ENCODE results near the gene SYNE2.

GRCh38 chr14:64232944-64233343 lies 380.1 kb downstream of the SYNE2 start:
- TF ChIP-seq, protein P1, sequence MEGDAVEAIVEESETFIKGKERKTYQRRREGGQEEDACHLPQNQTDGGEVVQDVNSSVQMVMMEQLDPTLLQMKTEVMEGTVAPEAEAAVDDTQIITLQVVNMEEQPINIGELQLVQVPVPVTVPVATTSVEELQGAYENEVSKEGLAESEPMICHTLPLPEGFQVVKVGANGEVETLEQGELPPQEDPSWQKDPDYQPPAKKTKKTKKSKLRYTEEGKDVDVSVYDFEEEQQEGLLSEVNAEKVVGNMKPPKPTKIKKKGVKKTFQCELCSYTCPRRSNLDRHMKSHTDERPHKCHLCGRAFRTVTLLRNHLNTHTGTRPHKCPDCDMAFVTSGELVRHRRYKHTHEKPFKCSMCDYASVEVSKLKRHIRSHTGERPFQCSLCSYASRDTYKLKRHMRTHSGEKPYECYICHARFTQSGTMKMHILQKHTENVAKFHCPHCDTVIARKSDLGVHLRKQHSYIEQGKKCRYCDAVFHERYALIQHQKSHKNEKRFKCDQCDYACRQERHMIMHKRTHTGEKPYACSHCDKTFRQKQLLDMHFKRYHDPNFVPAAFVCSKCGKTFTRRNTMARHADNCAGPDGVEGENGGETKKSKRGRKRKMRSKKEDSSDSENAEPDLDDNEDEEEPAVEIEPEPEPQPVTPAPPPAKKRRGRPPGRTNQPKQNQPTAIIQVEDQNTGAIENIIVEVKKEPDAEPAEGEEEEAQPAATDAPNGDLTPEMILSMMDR (IDR thresholded peaks at IDR 0.05; ENCODE audit: low read depth, low read length): no peak
- TF ChIP-seq MAX (IDR thresholded peaks at IDR 0.05; ENCODE audit: low read depth, low read length) (no peak), POLR2A (IDR thresholded peaks at IDR 0.05; ENCODE audit: extremely low read depth, insufficient read length) (no peak)

Data from NB4 (cell line).